Right lobe of liver (tissue), 6 donors: ENCODE measurements around the gene AAGAB. TPM values are rescaled to one million over a fixed set of nuclear protein-coding genes. Genes with fewer than 3 reads are reported as not detected.

Experiments used
- ATAC-seq, 4 donors: fragments of 200-7000 bp; cut with Tn5 transposase; one replicate each; pipeline ENCODE4 v1.9.1; 2020; ENCODE audit warnings: mild to moderate bottlenecking in 4 of 4, moderate library complexity in 4 of 4
- DNase-seq, 3 donors: peaks; one replicate each; pipeline ENCODE4 v3.0.0-alpha.2; 2020
- H3K27ac ChIP-seq, 3 donors: fragments of 200-600 bp; one replicate each; pipeline ENCODE4 v1.8.0; 2022
- H3K27me3 ChIP-seq, 2 donors: fragments of 200-600 bp; one replicate each; pipeline ENCODE4 v1.8.0; 2022
- H3K36me3 ChIP-seq, 4 donors: fragments of 200-600 bp; sonication (generic) in 1 of 4; one replicate each; pipeline versions ENCODE4 v1.5.1 to v1.8.0; 2017 to 2022; ENCODE audit warnings: control low read depth in 1 of 4
- H3K4me1 ChIP-seq, 4 donors: fragments of 200-600 bp; sonication (generic) in 1 of 4; one replicate each; pipeline versions ENCODE4 v1.5.1 to v1.8.0; 2017 to 2022; ENCODE audit warnings: control low read depth in 1 of 4
- H3K4me3 ChIP-seq, 3 donors: fragments of 200-600 bp; one replicate each; pipeline ENCODE4 v1.8.0; 2022
- H3K9me3 ChIP-seq, 4 donors: fragments of 200-600 bp; sonication (generic) in 1 of 4; one replicate each; pipeline versions ENCODE4 v1.5.1 to v1.8.0; 2017 to 2022; ENCODE audit warnings: control low read depth in 1 of 4
- CTCF ChIP-seq, 4 donors: fragments of 200-600 bp in 3 of 4; fragments of 450-650 bp in 1 of 4; IDR thresholded peaks; one replicate each; pipeline versions ENCODE4 v1.5.1 to v1.8.0; 2016 to 2022; ENCODE audit warnings: antibody characterized with exemption in 4 of 4, mild to moderate bottlenecking in 2 of 4
- POLR2A ChIP-seq: fragments of 450-650 bp; IDR thresholded peaks from one replicate; pipeline ENCODE4 v1.6.1; 2017; ENCODE audit warnings: antibody characterized with exemption, mild to moderate bottlenecking
- WGBS: methylation state at CpG from one replicate; pipeline ENCODE4 v1.1.6; 2018; ENCODE audit warnings: low coverage, low lambda C conversion rate; ENCODE audit not compliant: insufficient coverage; ENCODE audit errors: missing lambda C conversion rate; 5-methylcytosine and 5-hydroxymethylcytosine counted together
- intact Hi-C, 2 donors: fragments of 100-400 bp; cut with DNase I; formaldehyde crosslinking; loops; one replicate each; pipeline versions ENCODE4 v1.11.2 to v1.14.1; 2022
- total RNA-seq, 6 experiments: library from RNA; depleted of rRNA in 2 of 6; stranded (reverse); fragments of >200 nt in 2 of 6; fragmentation: NEBNext Ultra II Directional in 3 of 6; extraction: Animal tissue kit (Norgen Biotek cat#: 25700) in 3 of 6; gene quantifications; one replicate each; pipeline versions ENCODE4 v1.1.0 to v1.2.4, GENCODE V29; 2016 to 2023
- donor health status: DM: no; HTN: yes; CAD: no.
- donor health status: DM: no; HTN: no; CAD: no.
- donor health status: DM: no; HTN: no; CAD: no.
- donor health status: DM: no; HTN: yes; CAD: no.
- donor health status: DM: no; HTN: yes; CAD: no.

Gene AAGAB
- total RNA-seq, 6 experiments from 2014 or later = 11.0 to 15.6 (median 13.6) TPM

DNA sequence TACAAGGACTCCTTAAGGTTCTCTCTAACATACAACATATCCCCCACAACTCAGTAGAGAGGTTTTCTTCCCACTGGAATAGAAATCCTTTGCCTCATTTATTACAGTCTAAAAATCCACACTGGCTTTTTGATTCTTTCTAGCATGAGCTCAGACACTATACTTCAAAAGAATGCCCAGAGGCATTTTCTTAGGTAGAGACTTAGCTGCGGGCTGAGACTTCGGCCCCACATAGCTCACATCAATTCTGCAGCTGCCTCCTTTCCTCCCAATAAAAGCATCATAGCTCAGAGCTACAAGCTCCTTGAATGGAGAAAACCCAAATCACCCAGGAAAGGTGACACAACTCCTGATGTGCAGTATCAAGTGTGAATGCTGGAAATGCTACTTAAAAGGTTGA is 52.4 kb downstream of the AAGAB start:
- H3K27ac ChIP-seq = no peak overlapping the region
- no peak overlapping the region for H3K4me3 ChIP-seq
- DNase-seq (no peak), ATAC-seq (no peak)
- WGBS = 100% methylated on average over 2 of the region's 2 CpGs
- no peaks in the 10 kb centered on the region for H3K27me3 ChIP-seq
- H3K36me3 ChIP-seq = peaks cover 0 to 15% (median 2%) of the 10 kb centered on the region in 4 donors
- H3K4me1 ChIP-seq = no peaks in the 10 kb centered on the region
- TF ChIP-seq POLR2A (no peak), CTCF (IDR thresholded peaks at IDR 0.05) (no peak)
- no peaks in the 10 kb centered on the region for H3K9me3 ChIP-seq
- intact Hi-C loops = no loop called here

DNA sequence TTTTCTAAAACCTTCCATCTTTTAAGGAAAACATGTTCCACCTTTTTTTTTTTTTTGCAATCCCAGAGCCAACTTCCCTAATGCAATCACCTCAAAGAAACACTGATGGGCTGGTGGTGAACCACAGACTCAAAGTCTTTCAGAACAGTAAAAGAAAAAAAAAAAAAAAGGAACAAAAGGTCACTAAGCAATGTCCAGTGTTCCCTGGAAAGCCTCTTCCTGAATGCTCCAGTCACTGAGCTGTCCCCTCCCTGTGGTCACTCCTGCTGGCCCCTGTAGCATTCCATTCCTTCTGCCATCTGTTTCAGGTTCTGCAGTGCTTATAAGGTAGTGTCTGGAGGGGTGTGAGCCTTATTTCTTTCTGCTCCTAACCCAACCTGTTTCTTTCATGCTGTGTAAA is 53.3 kb downstream of the AAGAB start:
- no peaks in the 10 kb centered on the region for H3K9me3 ChIP-seq
- TF ChIP-seq CTCF (IDR thresholded peaks at IDR 0.05) = no peak
- TF ChIP-seq POLR2A = no peak
- no peak overlapping the region for H3K4me3 ChIP-seq
- H3K27me3 ChIP-seq = no peaks in the 10 kb centered on the region
- no peak overlapping the region for H3K27ac ChIP-seq
- H3K4me1 ChIP-seq = no peaks in the 10 kb centered on the region
- H3K36me3 ChIP-seq = peaks cover 0 to 15% (median 2%) of the 10 kb centered on the region in 4 donors
- intact Hi-C loops = no loop called here
- DNase-seq (no peak), ATAC-seq (no peak)

DNA sequence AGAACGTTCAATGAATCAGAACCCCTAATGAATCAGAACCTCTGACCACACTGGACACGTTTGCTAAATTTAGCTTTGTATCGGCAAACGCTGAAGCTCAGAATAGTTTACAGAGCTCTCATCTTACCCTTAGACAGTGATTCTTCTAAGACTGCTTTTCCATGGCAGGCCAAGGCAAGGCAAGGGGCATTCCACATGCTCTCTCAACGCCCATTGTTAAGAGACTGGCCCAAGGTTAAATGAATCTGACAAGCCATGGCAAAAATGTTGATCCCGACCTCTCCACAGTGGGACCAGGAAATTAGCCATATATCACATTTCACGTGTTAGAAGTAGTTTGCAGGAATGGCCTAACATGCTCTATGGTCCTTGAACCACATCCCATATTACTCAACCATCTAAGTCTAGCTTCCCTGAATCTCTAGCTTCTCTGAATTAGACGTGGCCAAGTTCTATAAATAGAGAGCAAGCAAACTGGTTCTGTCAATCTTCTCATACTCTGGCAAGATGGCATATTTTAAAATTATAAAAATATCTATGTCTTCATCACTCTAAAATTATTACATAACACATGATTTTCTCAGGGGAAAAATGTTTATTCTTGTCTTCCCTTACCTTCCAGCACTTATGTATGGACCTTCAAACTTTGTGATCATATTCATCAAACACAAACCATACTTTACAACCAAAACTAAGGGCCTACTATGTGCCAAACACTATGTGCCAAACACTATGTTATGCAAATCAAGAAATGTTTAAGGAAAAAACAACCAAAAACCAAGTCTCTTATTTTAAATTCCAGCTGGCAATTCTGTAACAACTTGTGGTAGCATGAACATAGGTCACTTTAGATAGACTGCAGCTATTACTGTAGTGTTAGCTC is 54.3 kb downstream of the AAGAB start:
- no peak for TF ChIP-seq POLR2A
- TF ChIP-seq CTCF (IDR thresholded peaks at IDR 0.05) = no peak
- no peaks in the 10 kb centered on the region for H3K4me1 ChIP-seq
- no peak for ATAC-seq
- no peak overlapping the region for H3K27ac ChIP-seq
- H3K9me3 ChIP-seq = no peaks in the 10 kb centered on the region
- 80% methylated on average over 8 of the region's 8 CpGs for WGBS
- H3K4me3 ChIP-seq = no peak overlapping the region
- intact Hi-C loops = no loop called here
- no peak for DNase-seq
- H3K36me3 ChIP-seq = peaks cover 0 to 7% (median 0%) of the 10 kb centered on the region in 4 donors
- no peaks in the 10 kb centered on the region for H3K27me3 ChIP-seq

DNA sequence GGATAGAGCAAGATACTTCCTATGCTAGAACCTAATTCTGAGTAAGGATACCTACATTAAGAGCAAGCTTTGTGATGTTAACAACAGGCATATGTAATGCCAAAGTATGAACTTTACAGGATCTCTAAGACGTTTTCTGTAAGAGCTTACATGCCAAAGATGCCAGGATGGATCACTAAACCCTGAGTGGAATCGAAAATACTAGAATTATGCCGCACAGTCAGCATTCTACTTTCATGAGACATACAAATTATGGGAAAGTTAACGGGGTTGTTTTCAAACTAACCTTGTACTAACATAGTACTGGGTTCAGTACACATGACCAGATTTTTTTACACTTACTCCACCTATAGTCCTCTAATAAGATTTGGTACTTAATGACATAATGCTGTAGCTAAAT is 55.1 kb downstream of the AAGAB start:
- H3K4me1 ChIP-seq = no peaks in the 10 kb centered on the region
- no peaks in the 10 kb centered on the region for H3K9me3 ChIP-seq
- ATAC-seq (no peak), DNase-seq (no peak)
- intact Hi-C loops = no loop called here
- TF ChIP-seq POLR2A (no peak), CTCF (IDR thresholded peaks at IDR 0.05) (no peak)
- H3K36me3 ChIP-seq = peaks cover 0 to 7% (median 0%) of the 10 kb centered on the region in 4 donors
- no peak overlapping the region for H3K4me3 ChIP-seq
- H3K27me3 ChIP-seq = no peaks in the 10 kb centered on the region
- H3K27ac ChIP-seq = no peak overlapping the region
- 85% methylated on average over 4 of the region's 4 CpGs for WGBS
